Activated CD4-positive, alpha-beta memory T cell treated with anti-CD3 and anti-CD28 coated beads, Interleukin-2, amount 10 ng/mL, durations not matched to agents 7 days and 5 days (primary cell): Measurements from ENCODE around the gene CEACAM21. TPM values are rescaled to one million over a fixed set of nuclear protein-coding genes. Genes with fewer than 3 reads are reported as not detected.
A peak's percentile ranks its signal among the peaks of the same experiment; 100 is the strongest.

Source experiments
- CTCF ChIA-PET: fragments of 350-600 bp; sonication (Branson Sonifier 250); formaldehyde crosslinking; loops from one replicate; lab custom pipeline; 2021; ENCODE audit warnings: antibody characterized with exemption, inconsistent platforms; lab: Charles Lee
- POLR2A ChIA-PET: fragments of 350-600 bp; sonication (Branson Sonifier 250); formaldehyde crosslinking; loops from one replicate; lab custom pipeline; 2021; ENCODE audit warnings: antibody characterized with exemption; lab: Charles Lee
- DNase-seq: peaks from one replicate; pipeline ENCODE4 v3.0.0-alpha.2; 2020
- H3K27ac Mint-ChIP-seq: one replicate; pipeline ENCODE4 v1.8.0; 2021; ENCODE audit warnings: mild to moderate bottlenecking, mixed read lengths
- H3K27me3 Mint-ChIP-seq: one replicate; pipeline ENCODE4 v1.8.0; 2021; ENCODE audit warnings: mixed read lengths
- H3K36me3 Mint-ChIP-seq: one replicate; pipeline ENCODE4 v1.8.0; 2021; ENCODE audit warnings: low read depth, mixed read lengths
- H3K4me1 Mint-ChIP-seq: one replicate; pipeline ENCODE4 v1.8.0; 2021; ENCODE audit warnings: mixed read lengths
- H3K4me3 Mint-ChIP-seq: one replicate; pipeline ENCODE4 v1.8.0; 2021; ENCODE audit warnings: mild to moderate bottlenecking, mixed read lengths
- H3K9me3 Mint-ChIP-seq: one replicate; pipeline ENCODE4 v1.8.0; 2021; ENCODE audit warnings: mixed read lengths
- total RNA-seq, 2 experiments: library from RNA; stranded (reverse); gene quantifications; one replicate each; pipeline ENCODE4 v1.2.3, GENCODE V29; 2021

Gene CEACAM21
- total RNA-seq: 10 to 100 TPM; 77.0 to 77.8 TPM

DNA sequence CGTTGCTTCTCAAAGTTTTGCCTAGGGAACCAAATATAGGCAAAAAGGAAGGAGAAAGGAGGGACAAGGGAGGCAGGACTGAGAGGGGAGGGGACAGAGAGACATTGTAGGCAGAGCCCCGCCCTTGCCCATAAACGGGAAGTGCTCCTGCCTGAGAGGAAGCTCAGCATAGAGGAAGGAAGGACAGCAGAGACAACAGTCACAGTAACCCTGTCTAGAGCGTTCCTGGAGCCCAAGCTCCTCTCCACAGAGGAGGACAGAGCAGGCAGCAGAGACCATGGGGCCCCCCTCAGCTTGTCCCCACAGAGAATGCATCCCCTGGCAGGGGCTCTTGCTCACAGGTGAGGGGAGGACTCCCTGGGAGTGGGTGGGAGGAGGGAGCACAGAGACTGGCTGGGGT, at the start of gene CEACAM21:
Gene CEACAM21 (plus strand): TSS at position 169 of the 400 bp plus-strand sequence. CDS start 109 bp downstream, at position 278.
- Mint-ChIP-seq H3K9me3 (peaks cover 9% of the 10 kb centered on the region), H3K27me3 (no peaks in the 10 kb centered on the region), H3K27ac (peak within 1 kb of the TSS; percentile 77), H3K4me3 (peak within 1 kb of the TSS; percentile 75), H3K36me3 (peaks cover 62% of the 10 kb centered on the region), H3K4me1 (peaks cover 30% of the 10 kb centered on the region)
- DNase-seq: peak; percentile 74
- POLR2A ChIA-PET: interaction anchor here (0.9 to 2.5 kb wide), 8 partner anchors 10 to 137 kb away, joined by 3 to 10 read pairs (median 5); no protein-coding TSS in a partner anchor
- CTCF ChIA-PET: interaction anchor here (0.9 to 2.0 kb wide), 11 partner anchors 14 to 137 kb away, joined by 3 to 12 read pairs (median 4); partner anchors contain the start of gene DMAC2

DNA sequence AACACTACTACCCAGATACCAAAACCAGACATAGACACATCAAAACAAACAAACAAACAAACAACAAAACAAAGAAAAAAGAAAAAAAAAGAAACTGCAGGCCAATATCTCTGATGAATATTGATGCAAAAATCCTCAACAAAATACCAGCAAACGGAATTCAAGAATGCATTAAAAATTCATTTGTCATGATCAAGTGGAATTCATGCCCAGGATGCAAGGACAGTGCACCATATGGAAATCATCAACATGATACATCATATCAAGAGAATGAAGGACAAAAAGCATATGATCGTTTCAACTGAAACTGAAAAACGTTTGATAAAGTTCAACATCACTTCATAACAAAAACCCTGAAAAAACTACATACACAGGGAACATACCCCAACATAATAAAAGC, 48.9 kb upstream of the CEACAM21 start:
- peaks cover 16% of the 10 kb centered on the region for H3K36me3 Mint-ChIP-seq
- H3K4me3 Mint-ChIP-seq: no peak overlapping the region
- CTCF ChIA-PET: interaction anchor here (7.7 kb wide), 1 partner anchor 78 kb away, joined by 52 read pairs; no protein-coding TSS in a partner anchor
- H3K27me3 Mint-ChIP-seq: peaks cover 33% of the 10 kb centered on the region
- H3K9me3 Mint-ChIP-seq: peaks cover 21% of the 10 kb centered on the region
- H3K4me1 Mint-ChIP-seq: peaks cover 53% of the 10 kb centered on the region
- DNase-seq: no peak
- POLR2A ChIA-PET: no interaction called here
- no peak overlapping the region for H3K27ac Mint-ChIP-seq

DNA sequence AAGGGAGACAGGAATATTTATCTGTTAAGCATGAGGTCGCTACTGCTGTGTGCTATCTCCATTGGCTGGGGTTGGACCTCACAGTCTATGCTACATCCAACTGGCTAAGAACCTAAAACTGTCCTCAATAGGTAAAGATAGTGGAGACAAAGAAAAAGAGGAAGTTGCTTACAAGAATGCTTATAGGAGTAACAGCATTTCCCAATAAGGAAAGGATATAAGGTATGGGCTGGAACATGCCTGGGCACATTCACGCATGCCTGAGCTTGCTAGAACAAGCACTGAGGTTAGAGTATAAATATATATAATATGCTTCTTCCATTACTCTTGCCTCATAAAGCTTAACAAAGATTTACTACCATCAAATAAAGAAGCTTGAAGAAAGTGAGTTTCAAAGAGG, 47.9 kb upstream of the CEACAM21 start:
- DNase-seq: no peak
- H3K4me3 Mint-ChIP-seq: no peak overlapping the region
- H3K36me3 Mint-ChIP-seq: peaks cover 19% of the 10 kb centered on the region
- peaks cover 48% of the 10 kb centered on the region for H3K4me1 Mint-ChIP-seq
- POLR2A ChIA-PET: no interaction called here
- H3K9me3 Mint-ChIP-seq: peaks cover 26% of the 10 kb centered on the region
- no peak overlapping the region for H3K27ac Mint-ChIP-seq
- CTCF ChIA-PET: interaction anchor here (0.7 to 7.7 kb wide), 3 partner anchors 49 to 79 kb away, joined by 3 to 52 read pairs (median 3); no protein-coding TSS in a partner anchor
- peaks cover 33% of the 10 kb centered on the region for H3K27me3 Mint-ChIP-seq

DNA sequence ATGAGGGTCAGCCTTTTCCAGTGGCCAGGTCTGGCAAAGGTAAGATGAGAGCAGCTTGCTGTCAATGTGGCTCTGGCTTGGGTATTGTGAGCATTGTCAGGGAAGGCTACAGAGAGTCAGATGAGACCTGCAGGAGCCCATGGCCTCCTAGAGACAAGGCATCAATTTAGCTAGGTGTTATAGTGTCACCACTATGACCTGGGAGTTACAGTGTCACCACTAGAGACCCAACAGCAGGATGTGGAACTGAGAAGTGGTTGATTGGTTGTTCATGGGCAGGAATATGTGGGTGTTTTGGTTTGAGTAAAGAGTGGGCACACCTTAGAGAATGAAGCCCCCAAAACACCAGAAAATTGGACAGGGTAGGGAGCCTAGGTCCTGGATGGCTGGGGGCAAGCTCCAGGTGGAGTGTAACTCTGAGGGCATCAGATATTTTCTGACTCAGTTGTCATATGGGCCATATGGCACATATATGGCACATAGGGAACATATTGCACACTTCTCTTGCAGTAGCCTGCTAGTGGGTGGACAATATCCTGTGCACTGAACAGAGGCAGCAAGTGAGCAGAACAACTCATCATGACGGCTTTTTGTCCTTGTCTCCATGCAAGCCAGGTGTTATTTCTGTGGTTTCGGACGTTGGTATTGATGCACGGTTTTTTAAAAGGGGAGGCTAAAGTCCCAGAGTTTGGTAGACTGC, 46.3 kb upstream of the CEACAM21 start:
- H3K9me3 Mint-ChIP-seq: peaks cover 27% of the 10 kb centered on the region
- peaks cover 33% of the 10 kb centered on the region for H3K27me3 Mint-ChIP-seq
- POLR2A ChIA-PET: interaction anchor here (0.8 to 3.1 kb wide), 7 partner anchors 17 to 73 kb away, joined by 3 to 18 read pairs (median 4); no protein-coding TSS in a partner anchor
- H3K27ac Mint-ChIP-seq: no peak overlapping the region
- peaks cover 19% of the 10 kb centered on the region for H3K36me3 Mint-ChIP-seq
- CTCF ChIA-PET: interaction anchor here (1.0 to 7.7 kb wide), 5 partner anchors 13 to 81 kb away, joined by 3 to 52 read pairs (median 3); no protein-coding TSS in a partner anchor
- no peak overlapping the region for H3K4me3 Mint-ChIP-seq
- no peak for DNase-seq
- H3K4me1 Mint-ChIP-seq: peaks cover 61% of the 10 kb centered on the region

DNA sequence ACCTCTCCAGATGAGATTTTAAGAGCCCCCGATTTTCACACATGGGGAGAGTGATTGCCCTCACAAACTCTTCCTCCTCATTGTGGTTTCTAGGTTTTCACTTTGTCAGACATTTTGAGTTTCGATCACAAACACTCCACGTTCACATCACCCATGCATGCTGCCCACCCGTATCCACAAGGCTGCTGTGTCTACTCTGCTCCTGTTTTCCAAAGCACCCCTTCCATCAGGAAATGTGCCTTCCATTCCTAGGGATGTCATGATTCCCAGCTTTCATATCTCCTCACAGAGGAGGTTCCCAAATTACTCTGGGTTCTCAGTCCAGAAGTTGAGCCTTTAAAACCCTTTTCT, 45.8 kb upstream of the CEACAM21 start:
- H3K4me3 Mint-ChIP-seq: no peak overlapping the region
- peaks cover 19% of the 10 kb centered on the region for H3K36me3 Mint-ChIP-seq
- peaks cover 27% of the 10 kb centered on the region for H3K9me3 Mint-ChIP-seq
- H3K27me3 Mint-ChIP-seq: peaks cover 29% of the 10 kb centered on the region
- H3K4me1 Mint-ChIP-seq: peaks cover 66% of the 10 kb centered on the region
- H3K27ac Mint-ChIP-seq: no peak overlapping the region
- CTCF ChIA-PET: interaction anchor here (1.0 to 7.7 kb wide), 6 partner anchors 9 to 81 kb away, joined by 3 to 52 read pairs (median 4); no protein-coding TSS in a partner anchor
- POLR2A ChIA-PET: interaction anchor here (0.9 to 3.1 kb wide), 7 partner anchors 16 to 166 kb away, joined by 3 to 18 read pairs (median 4); partner anchors contain the start of gene B9D2
- DNase-seq: no peak

DNA sequence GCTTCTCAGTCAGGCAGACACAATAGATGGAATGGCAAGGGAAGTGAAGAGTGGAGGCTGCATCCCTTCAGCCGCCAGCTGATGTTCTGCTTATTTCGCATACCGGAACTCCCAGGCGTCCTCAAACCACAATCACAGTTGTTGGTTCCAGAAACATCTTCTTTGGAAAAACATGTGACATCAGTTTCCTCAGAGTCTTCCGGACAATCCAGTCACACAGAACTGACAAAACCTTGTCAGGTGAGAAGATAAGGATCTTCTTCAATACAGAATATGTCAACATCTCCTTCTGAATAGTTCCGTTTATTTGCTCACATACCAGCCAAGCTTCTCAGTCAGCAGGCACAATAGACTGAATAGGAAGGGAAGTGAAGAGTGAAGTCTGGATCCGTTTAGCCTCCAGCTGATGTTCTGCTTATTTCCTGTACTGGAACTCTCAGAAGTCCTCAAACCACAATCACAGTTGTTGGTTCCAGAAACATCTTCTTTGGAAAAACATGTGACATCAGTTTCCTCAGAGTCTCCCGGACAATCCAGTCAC, 45.1 kb upstream of the CEACAM21 start:
- H3K36me3 Mint-ChIP-seq: peaks cover 19% of the 10 kb centered on the region
- H3K9me3 Mint-ChIP-seq: peaks cover 27% of the 10 kb centered on the region
- ChIA-PET POLR2A (interaction anchor here (0.9 to 3.1 kb wide), 15 partner anchors 9 to 166 kb away, joined by 3 to 22 read pairs (median 5); partner anchors contain the start of genes B9D2 and DMAC2), CTCF (interaction anchor here (0.7 to 7.7 kb wide), 13 partner anchors 9 to 165 kb away, joined by 3 to 52 read pairs (median 7); partner anchors contain the start of genes CEACAM21 and DMAC2)
- DNase-seq: no peak
- H3K4me3 Mint-ChIP-seq: peak overlapping the region; percentile 68
- H3K27ac Mint-ChIP-seq: peak overlapping the region; percentile 71
- peaks cover 70% of the 10 kb centered on the region for H3K4me1 Mint-ChIP-seq
- peaks cover 25% of the 10 kb centered on the region for H3K27me3 Mint-ChIP-seq

DNA sequence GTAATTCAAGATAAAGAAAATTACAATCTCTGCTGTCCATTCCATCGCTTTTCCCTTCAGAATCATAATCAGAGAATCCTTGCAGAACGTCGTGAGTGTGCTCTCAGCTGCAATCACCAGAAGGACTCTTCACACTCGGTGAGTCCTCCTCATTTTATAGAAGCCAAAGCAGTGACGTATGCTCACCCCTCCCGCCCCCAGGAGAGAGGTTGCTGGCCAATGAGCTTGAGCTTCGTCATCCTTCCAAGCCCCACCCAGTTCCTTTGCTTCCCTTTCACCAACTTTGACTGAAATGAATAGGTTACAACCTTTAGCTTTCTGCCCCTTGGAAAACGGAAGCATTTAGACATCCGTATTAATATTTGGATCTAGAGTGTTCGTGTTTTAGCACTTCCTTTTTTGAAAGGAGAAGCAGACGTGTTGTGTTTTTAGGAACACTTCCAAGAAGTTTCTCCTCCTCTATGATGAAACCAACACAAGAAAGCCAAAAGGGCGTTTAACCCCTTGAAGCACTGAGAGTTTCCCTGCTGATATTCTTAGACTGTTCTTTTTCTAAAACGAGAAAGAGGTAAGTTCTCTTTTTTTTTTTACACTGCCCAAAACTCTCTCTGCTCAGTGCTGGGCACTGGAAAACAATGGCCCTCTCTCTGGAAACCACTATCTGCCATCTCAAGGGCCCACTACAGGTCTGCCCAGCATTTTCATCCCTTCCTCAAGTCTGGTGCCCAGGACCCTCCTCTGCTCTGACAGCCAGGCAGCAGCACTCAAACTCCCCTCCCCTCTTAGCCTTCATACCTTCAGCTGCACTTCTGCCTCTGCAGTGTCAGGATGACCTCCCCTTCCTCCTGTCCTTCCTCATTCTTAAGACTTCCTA, 44.3 kb upstream of the CEACAM21 start:
- CTCF ChIA-PET: interaction anchor here (0.7 to 7.7 kb wide), 19 partner anchors 8 to 167 kb away, joined by 3 to 52 read pairs (median 5); partner anchors contain the start of genes B9D2, CEACAM21 and DMAC2
- peak; percentile 86 for DNase-seq
- peak overlapping the region; percentile 71 for H3K27ac Mint-ChIP-seq
- peaks cover 27% of the 10 kb centered on the region for H3K9me3 Mint-ChIP-seq
- peaks cover 19% of the 10 kb centered on the region for H3K36me3 Mint-ChIP-seq
- POLR2A ChIA-PET: interaction anchor here (0.9 to 3.1 kb wide), 15 partner anchors 9 to 167 kb away, joined by 3 to 22 read pairs (median 5); partner anchors contain the start of genes B9D2, CEACAM21 and DMAC2
- peaks cover 69% of the 10 kb centered on the region for H3K4me1 Mint-ChIP-seq
- peaks cover 17% of the 10 kb centered on the region for H3K27me3 Mint-ChIP-seq
- peak overlapping the region; percentile 68 for H3K4me3 Mint-ChIP-seq

DNA sequence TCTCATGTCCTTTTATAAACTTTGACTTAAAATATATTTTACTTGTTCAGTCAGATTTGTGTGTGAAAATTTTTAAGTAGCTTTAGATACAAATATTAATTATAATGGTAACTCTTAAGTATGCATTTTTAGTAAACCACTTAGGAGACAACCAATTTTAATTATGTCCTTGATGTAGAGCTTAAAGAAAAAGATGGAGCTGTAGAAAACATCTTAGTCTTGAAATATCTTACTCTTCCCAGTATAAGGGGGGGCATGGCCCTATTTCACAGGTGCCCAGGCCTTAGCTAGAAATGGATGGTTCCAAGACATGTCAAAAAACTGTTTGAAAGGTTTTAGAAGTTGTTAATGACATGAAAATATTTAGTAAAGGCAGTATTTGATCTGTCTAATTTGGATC, 43.4 kb upstream of the CEACAM21 start:
- peaks cover 14% of the 10 kb centered on the region for H3K36me3 Mint-ChIP-seq
- H3K27me3 Mint-ChIP-seq: peaks cover 10% of the 10 kb centered on the region
- no peak overlapping the region for H3K4me3 Mint-ChIP-seq
- H3K4me1 Mint-ChIP-seq: peaks cover 64% of the 10 kb centered on the region
- no peak for DNase-seq
- ChIA-PET POLR2A (interaction anchor here (1.0 to 2.3 kb wide), 7 partner anchors 12 to 93 kb away, joined by 3 to 22 read pairs (median 5); partner anchors contain the start of genes CEACAM21 and DMAC2), CTCF (interaction anchor here (0.5 to 7.7 kb wide), 17 partner anchors 9 to 168 kb away, joined by 3 to 52 read pairs (median 4); partner anchors contain the start of genes B9D2, CEACAM21 and DMAC2)
- H3K27ac Mint-ChIP-seq: no peak overlapping the region
- H3K9me3 Mint-ChIP-seq: peaks cover 27% of the 10 kb centered on the region

DNA sequence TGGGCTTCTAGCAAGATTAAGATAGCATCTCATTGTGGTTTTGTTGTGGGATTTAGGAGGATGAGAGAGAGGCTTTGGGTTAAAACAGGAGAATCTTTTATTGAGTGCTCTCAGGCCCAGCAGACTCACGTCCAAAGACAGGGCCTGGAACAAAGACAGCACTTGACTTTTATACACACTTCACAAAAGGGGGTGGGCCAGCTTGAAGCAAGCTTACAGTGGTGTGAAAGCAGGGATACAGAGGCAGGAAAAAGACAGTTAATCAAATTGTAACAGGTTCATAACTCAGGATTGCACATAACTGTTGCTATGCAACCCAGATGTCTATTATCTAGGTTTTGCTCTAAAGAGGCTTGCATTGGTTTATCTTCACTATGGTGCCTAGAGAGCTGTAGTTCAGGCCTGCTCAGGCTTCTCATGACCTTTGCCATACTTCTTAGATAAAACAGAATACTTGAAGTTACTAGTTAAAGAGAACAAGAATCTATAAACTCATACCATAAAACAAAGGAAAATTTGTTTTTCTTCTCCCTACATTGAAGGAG, 42.2 kb upstream of the CEACAM21 start:
- peaks cover 14% of the 10 kb centered on the region for H3K36me3 Mint-ChIP-seq
- POLR2A ChIA-PET: interaction anchor here (0.8 to 2.3 kb wide), 3 partner anchors 12 to 15 kb away, joined by 3 to 11 read pairs (median 7); no protein-coding TSS in a partner anchor

DNA sequence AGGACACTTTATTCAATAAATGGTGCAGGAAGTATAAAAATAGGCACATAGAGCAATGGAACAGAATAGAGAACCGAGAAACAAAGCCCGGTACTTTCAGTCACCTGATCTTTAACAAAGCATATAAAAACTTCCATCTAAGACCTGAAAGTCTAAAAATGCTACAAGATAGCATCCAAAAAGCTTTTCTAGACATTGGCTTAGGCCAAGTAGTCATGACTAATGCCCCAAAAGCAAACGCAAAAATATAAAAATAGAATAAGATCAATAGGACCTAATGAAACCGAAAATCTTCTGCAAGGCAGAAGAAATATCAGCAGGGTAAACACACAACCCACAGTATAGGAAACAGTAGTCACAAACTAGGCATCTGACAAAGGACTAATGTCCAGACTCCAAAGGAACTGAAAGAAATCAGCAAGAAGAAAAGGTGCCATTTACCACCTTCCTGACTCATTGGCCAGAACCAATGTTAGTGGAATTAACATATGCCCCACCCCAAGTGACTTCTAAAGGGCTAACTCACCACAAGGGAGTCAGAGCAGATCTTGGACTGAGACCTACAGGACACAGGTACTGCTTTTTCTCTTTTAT, 40.8 kb upstream of the CEACAM21 start:
- Mint-ChIP-seq H3K4me3 (peak overlapping the region; percentile 50), H3K4me1 (peaks cover 51% of the 10 kb centered on the region), H3K36me3 (peaks cover 6% of the 10 kb centered on the region), H3K9me3 (peaks cover 15% of the 10 kb centered on the region), H3K27me3 (peaks cover 2% of the 10 kb centered on the region), H3K27ac (peak overlapping the region; percentile 70)
- no peak for DNase-seq
- ChIA-PET CTCF (interaction anchor here (1.2 to 1.9 kb wide), 3 partner anchors 26 to 96 kb away, joined by 3 to 5 read pairs (median 4); partner anchors contain the start of gene DMAC2), POLR2A (interaction anchor here (1.7 to 2.3 kb wide), 2 partner anchors 11 to 14 kb away, joined by 7 to 11 read pairs; no protein-coding TSS in a partner anchor)

More for the DNA sequence above, 42.2 kb upstream of the CEACAM21 start:
- peaks cover 27% of the 10 kb centered on the region for H3K9me3 Mint-ChIP-seq
- peaks cover 60% of the 10 kb centered on the region for H3K4me1 Mint-ChIP-seq
- peak overlapping the region; percentile 1 for H3K27ac Mint-ChIP-seq
- DNase-seq: no peak
- peaks cover 6% of the 10 kb centered on the region for H3K27me3 Mint-ChIP-seq
- CTCF ChIA-PET: interaction anchor here (0.9 to 2.7 kb wide), 4 partner anchors 9 to 84 kb away, joined by 3 to 9 read pairs (median 6); partner anchors contain the start of gene CEACAM21
- H3K4me3 Mint-ChIP-seq: peak overlapping the region; percentile 17

DNA sequence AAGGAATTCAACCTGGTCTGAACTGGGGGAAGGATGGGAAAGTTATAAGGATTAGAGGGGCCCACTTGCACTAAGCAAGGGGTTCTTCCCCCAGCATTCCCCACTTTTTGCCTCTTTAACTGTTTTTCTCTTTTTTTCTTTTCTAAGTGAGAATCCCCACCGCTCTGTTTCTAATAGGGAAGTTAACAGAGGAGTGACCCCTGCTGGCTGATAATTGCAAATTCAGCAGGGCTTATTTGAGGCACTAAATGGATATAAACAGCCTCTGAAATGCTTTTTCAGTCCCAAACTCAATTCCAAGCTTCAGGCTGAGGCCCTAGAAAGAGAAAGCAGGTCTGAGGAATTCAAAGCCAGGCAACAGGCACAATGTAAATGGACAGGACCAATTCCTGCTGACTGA, 38.2 kb upstream of the CEACAM21 start:
- Mint-ChIP-seq H3K27ac (no peak overlapping the region), H3K4me1 (peaks cover 42% of the 10 kb centered on the region), H3K4me3 (no peak overlapping the region), H3K9me3 (peaks cover 4% of the 10 kb centered on the region), H3K36me3 (peaks cover 3% of the 10 kb centered on the region), H3K27me3 (no peaks in the 10 kb centered on the region)
- no peak for DNase-seq
- ChIA-PET POLR2A (interaction anchor here (2.1 to 3.1 kb wide), 2 partner anchors 12 to 16 kb away, joined by 13 to 15 read pairs; no protein-coding TSS in a partner anchor), CTCF (interaction anchor here (0.6 to 15.4 kb wide), 6 partner anchors 21 to 98 kb away, joined by 3 to 193 read pairs (median 6); partner anchors contain the start of gene DMAC2)
